HG03280 (cell line): ENCODE results near the gene SPRED3.

ENCODE experiments used
- ATAC-seq: cut with Tn5 transposase; IDR thresholded peaks from one replicate; pipeline ENCODE4 v1.9.1; 2021; ENCODE audit warnings: mild to moderate bottlenecking, moderate library complexity; ENCODE audit not compliant: unreplicated experiment

Gene SPRED3

GRCh38 chr19:38443458-38443999 is 55.0 kb downstream of the SPRED3 start:
- ATAC-seq: no peak

GRCh38 chr19:38444026-38444425 is 55.5 kb downstream of the SPRED3 start:
- ATAC-seq: no peak

GRCh38 chr19:38445362-38445761 is 56.9 kb downstream of the SPRED3 start:
- ATAC-seq: no peak

GRCh38 chr19:38448225-38448624 is 59.7 kb downstream of the SPRED3 start:
- ATAC-seq: no peak
